Measurements from ENCODE around the gene C14orf119.

DNA sequence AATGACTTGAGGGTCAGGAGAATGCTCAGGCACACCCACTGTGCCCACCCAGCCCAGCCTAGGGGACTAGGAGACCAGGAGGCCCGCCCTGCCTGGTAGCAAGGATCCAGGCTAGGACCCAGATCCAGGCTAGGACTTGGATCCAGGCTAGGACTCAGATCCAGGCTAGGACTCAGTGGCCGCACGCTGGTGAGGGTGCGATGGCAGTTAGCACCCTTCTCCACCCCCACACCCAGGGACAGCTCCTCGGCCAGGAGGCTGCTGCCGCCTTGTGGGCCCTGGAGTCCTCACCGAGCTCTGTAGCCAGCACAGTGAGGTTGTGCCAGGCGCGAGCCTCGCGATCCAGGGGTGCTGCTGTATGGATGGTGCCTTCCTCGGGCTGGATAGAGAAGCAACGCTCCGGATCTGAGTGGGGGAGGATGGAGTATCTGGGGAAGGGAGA, 43.1 kb upstream of the C14orf119 start:
- no peak for TF ChIP-seq POLR2A (IDR thresholded peaks at IDR 0.05)
- TF ChIP-seq, protein P1, sequence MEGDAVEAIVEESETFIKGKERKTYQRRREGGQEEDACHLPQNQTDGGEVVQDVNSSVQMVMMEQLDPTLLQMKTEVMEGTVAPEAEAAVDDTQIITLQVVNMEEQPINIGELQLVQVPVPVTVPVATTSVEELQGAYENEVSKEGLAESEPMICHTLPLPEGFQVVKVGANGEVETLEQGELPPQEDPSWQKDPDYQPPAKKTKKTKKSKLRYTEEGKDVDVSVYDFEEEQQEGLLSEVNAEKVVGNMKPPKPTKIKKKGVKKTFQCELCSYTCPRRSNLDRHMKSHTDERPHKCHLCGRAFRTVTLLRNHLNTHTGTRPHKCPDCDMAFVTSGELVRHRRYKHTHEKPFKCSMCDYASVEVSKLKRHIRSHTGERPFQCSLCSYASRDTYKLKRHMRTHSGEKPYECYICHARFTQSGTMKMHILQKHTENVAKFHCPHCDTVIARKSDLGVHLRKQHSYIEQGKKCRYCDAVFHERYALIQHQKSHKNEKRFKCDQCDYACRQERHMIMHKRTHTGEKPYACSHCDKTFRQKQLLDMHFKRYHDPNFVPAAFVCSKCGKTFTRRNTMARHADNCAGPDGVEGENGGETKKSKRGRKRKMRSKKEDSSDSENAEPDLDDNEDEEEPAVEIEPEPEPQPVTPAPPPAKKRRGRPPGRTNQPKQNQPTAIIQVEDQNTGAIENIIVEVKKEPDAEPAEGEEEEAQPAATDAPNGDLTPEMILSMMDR (IDR thresholded peaks at IDR 0.05), result peak in 1 of 6 experiments; percentile 6

All from adrenal gland (tissue), 5 donors.